Ovary (tissue), 9 donors: ENCODE measurements around the gene ADAM33. TPM values are rescaled to one million over a fixed set of nuclear protein-coding genes. Genes with fewer than 3 reads are reported as not detected.

Experiments
- DNase-seq, 5 donors: peaks; one replicate each; pipeline ENCODE4 v3.0.0-alpha.2; 2019 to 2020
- H3K27ac ChIP-seq, 2 donors: fragments of 200-600 bp; one replicate each; pipeline versions ENCODE4 v1.5.1 to v1.8.0; 2019 to 2022
- H3K27me3 ChIP-seq: fragments of 200-600 bp; one replicate; pipeline ENCODE4 v1.8.0; 2022
- H3K36me3 ChIP-seq: fragments of 200-600 bp; sonication (generic); one replicate; pipeline ENCODE4 v1.5.1; 2019
- H3K4me1 ChIP-seq: one replicate; pipeline ENCODE4 v1.8.1; 2013; ENCODE audit warnings: mild to moderate bottlenecking, moderate library complexity; ENCODE audit not compliant: insufficient read depth
- H3K4me3 ChIP-seq: fragments of 200-600 bp; sonication (generic); one replicate; pipeline ENCODE4 v1.5.1; 2017
- H3K9me3 ChIP-seq, 2 donors: fragments of 200-600 bp in 1 of 2; sonication (generic) in 1 of 2; one replicate each; pipeline versions ENCODE4 v1.5.1 to v1.8.1; 2013 to 2019; ENCODE audit warnings: mild to moderate bottlenecking in 1 of 2, moderate library complexity in 1 of 2
- EP300 ChIP-seq: sonication (generic); formaldehyde crosslinking; IDR thresholded peaks from one replicate; pipeline ENCODE4 v1.6.1; 2017; ENCODE audit warnings: antibody characterized with exemption
- POLR2A ChIP-seq: fragments of 450-650 bp; IDR thresholded peaks from one replicate; pipeline ENCODE4 v1.6.1; 2017; ENCODE audit warnings: antibody characterized with exemption, mild to moderate bottlenecking, moderate library complexity
- WGBS, 3 donors: extraction: QIAGEN DNeasy Blood & Tissue Kit in 1 of 3; methylation state at CpG; one replicate each; pipeline versions ENCODE4 v1.1.5 to v1.1.7; 2013 to 2017; 5-methylcytosine and 5-hydroxymethylcytosine counted together
- intact Hi-C, 4 donors: fragments of 100-400 bp; cut with DNase I; formaldehyde crosslinking; loops; one replicate each; pipeline versions ENCODE4 v1.11.0 to v1.15.1; 2022 to 2023
- polyA plus RNA-seq, 2 donors: library from polyadenylated mRNA; stranded (reverse); fragments of 200-250 nt in 1 of 2; fragments of 350-450 nt in 1 of 2; fragmentation: Illumina TruSeq in 1 of 2; extraction: RNeasy Lipid Tissue Mini Kit (QIAGEN cat#74804) in 1 of 2; gene quantifications; one replicate each; pipeline ENCODE4 v1.2.3, GENCODE V29; 2013 to 2014
- total RNA-seq, 7 donors: library from RNA; depleted of rRNA in 2 of 7; stranded (reverse); fragments of >200 nt in 2 of 7; fragmentation: NEBNext Ultra II Directional in 3 of 7; extraction: Animal tissue kit (Norgen Biotek cat#: 25700) in 3 of 7; gene quantifications; one replicate each; pipeline versions ENCODE4 v1.1.0 to v1.2.4, GENCODE V29; 2016 to 2023
- TF ChIP-seq, protein P1 (sequence below), 3 donors: fragments of 450-650 bp in 2 of 3; fragments of 200-600 bp in 1 of 3; IDR thresholded peaks; one replicate each; pipeline versions ENCODE4 v1.5.1 to v1.8.0; 2016 to 2022; ENCODE audit warnings: antibody characterized with exemption in 3 of 3, mild to moderate bottlenecking in 1 of 3
- donor health status: DM: no; HTN: no; CAD: no; lungs with moderate emphysema.
- donor health status: DM: no; HTN: no; CAD: no.
- donor health status: Bipolar disorder and iron deficiency.
- donor health status: DM: yes; HTN: yes; CAD: no.
- donor health status: DM: no; HTN: no; CAD: no.
- donor health status: DM: yes; HTN: yes; CAD: no.

ADAM33 gene
- total and polyA plus RNA-seq, 9 donors = 12.4 to 68.1 (median 26.1) TPM

DNA sequence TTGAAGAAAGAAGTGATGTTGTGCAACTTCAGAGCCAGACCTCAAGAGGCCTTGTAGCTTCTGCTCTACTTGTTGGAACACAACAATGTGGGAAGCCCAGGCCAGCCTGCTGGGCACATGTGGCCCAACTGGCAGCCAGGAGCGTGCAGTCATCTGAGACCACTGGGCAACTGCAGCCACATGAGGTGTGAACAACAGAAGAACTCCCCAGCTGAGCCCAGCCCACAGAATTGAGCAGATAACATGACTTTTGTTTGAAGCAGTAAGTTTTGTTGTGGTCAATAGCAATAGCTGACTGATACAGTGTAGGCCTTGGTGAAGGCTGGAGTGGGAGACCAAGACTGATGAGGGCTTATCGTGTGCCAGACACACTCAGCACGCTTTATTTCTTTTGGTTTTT, 8.6 kb upstream of the ADAM33 start:
- Histone ChIP-seq H3K27ac (no peak overlapping the region), H3K27me3 (no peaks in the 10 kb centered on the region), H3K9me3 (no peaks in the 10 kb centered on the region), H3K4me3 (no peak overlapping the region), H3K4me1 (peaks cover 6% of the 10 kb centered on the region), H3K36me3 (no peaks in the 10 kb centered on the region)
- no peak for DNase-seq
- WGBS, 3 donors = 97% methylated on average over 3 of the region's 3 CpGs
- TF ChIP-seq EP300 (no peak), POLR2A (no peak)
- TF ChIP-seq, protein P1, sequence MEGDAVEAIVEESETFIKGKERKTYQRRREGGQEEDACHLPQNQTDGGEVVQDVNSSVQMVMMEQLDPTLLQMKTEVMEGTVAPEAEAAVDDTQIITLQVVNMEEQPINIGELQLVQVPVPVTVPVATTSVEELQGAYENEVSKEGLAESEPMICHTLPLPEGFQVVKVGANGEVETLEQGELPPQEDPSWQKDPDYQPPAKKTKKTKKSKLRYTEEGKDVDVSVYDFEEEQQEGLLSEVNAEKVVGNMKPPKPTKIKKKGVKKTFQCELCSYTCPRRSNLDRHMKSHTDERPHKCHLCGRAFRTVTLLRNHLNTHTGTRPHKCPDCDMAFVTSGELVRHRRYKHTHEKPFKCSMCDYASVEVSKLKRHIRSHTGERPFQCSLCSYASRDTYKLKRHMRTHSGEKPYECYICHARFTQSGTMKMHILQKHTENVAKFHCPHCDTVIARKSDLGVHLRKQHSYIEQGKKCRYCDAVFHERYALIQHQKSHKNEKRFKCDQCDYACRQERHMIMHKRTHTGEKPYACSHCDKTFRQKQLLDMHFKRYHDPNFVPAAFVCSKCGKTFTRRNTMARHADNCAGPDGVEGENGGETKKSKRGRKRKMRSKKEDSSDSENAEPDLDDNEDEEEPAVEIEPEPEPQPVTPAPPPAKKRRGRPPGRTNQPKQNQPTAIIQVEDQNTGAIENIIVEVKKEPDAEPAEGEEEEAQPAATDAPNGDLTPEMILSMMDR (IDR thresholded peaks at IDR 0.05) = no peak
- intact Hi-C loops = no loop called here

DNA sequence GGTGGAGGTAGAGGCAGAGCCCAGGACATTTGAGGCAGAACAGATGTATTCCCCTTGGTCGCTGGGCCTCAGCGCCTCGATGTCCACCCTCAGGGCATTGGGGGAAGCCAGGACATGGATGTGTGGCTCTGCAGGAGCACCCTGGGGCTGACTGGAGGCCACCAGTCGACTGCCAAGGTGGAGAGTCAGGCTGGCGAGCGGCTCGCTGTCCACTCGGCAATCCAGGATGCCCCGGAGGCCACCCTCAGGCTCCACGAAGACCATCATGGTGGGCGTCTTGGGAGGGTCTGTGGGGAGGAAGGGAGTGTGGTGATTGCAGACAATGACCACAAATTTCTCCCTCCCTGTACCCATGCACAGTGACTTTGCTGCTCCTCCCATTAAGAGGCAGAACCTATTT, 8.2 kb upstream of the ADAM33 start:
- H3K4me3 ChIP-seq = no peak overlapping the region
- no peaks in the 10 kb centered on the region for H3K36me3 ChIP-seq
- peaks cover 6% of the 10 kb centered on the region for H3K4me1 ChIP-seq
- H3K27me3 ChIP-seq = no peaks in the 10 kb centered on the region
- H3K27ac ChIP-seq = no peak overlapping the region
- no peaks in the 10 kb centered on the region for H3K9me3 ChIP-seq
- intact Hi-C loops = loop anchor here in 1 of 4 donors (10.0 kb wide), 1 partner anchor 75 kb away; the partner anchor contains the start of gene ADISSP
- TF ChIP-seq, protein P1 (IDR thresholded peaks at IDR 0.05) = no peak
- 93 to 94% (median 94%) methylated on average over 11 of the region's 11 CpGs for WGBS, 3 donors
- DNase-seq = no peak

DNA sequence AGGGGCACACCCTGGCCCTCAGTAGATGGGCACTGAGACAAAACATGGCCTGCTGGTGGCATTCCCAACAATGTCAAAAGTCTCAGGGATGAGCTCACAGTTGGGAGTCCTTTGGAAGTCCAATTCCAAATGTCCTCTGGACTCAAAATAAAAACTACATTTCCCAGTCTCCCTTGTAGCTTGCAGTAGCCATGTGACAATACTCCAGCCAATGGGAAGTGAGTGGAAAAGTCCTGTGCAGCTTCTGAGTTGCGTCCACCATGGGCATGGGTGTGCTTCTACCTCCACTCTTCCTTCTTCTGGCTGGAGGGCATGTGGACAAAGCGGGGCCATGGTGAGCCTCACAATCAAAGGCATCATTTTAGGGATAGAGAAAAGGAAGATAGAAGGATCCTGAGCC, 5.8 kb upstream of the ADAM33 start:
- WGBS, 3 donors = 56 to 67% (median 63%) methylated on average over 2 of the region's 2 CpGs
- no peaks in the 10 kb centered on the region for H3K9me3 ChIP-seq
- no peak for DNase-seq
- H3K4me3 ChIP-seq = no peak overlapping the region
- peak overlapping the region in 1 of 2 donors; percentile 1 for H3K27ac ChIP-seq
- H3K36me3 ChIP-seq = no peaks in the 10 kb centered on the region
- H3K4me1 ChIP-seq = peaks cover 6% of the 10 kb centered on the region
- intact Hi-C loops = loop anchor here in 1 of 4 donors (10.0 kb wide), 1 partner anchor 77 kb away; the partner anchor contains the start of gene ADISSP
- no peaks in the 10 kb centered on the region for H3K27me3 ChIP-seq
- no peak for TF ChIP-seq POLR2A
- no peak for TF ChIP-seq EP300
- TF ChIP-seq, protein P1 (IDR thresholded peaks at IDR 0.05) = no peak

DNA sequence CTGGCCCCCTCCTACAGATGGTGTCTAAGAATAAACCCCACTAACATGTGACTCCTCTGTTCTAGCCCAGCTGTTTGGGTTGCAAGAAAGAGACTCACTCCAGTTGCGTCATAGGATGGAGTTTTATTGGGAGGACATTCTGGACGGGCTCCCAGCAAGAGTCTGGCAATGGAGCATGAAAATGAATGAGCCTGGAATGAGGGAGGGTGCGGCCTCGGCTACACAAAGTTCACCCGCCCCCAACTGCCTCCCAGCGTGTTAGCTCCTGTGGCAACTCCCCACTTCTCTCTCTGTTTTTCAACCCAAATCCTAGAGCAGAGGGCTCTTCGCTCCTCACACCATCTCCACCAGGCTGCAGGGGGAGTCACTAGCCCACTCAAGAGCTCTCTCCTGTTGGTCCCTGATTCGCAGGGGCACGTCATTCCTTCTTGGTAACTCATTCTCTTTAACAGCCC, 5.1 kb upstream of the ADAM33 start:
- Histone ChIP-seq H3K4me1 (peaks cover 10% of the 10 kb centered on the region), H3K27ac (peak overlapping the region in 1 of 2 donors; percentile 1), H3K36me3 (no peaks in the 10 kb centered on the region), H3K4me3 (no peak overlapping the region), H3K9me3 (no peaks in the 10 kb centered on the region), H3K27me3 (no peaks in the 10 kb centered on the region)
- DNase-seq = peak; percentile 87 to 93 (median 90)
- intact Hi-C loops = loop anchor here in 1 of 4 donors (10.0 kb wide), 1 partner anchor 78 kb away; the partner anchor contains the start of gene ADISSP
- TF ChIP-seq POLR2A (no peak), EP300 (no peak)
- TF ChIP-seq, protein P1 (IDR thresholded peaks at IDR 0.05) = no peak
- 2 to 8% (median 7%) methylated on average over 9 of the region's 9 CpGs for WGBS, 3 donors
